ENCODE measurements around the gene CDH12. TPM values are rescaled to one million over a fixed set of nuclear protein-coding genes. Genes with fewer than 3 reads are reported as not detected.

CDH12 gene
- total and polyA plus RNA-seq, 2 donors (not counting 3 experiments of a cell fraction or from before 2014, with no cell fraction given): 0.03 TPM; not detected in 1

GRCh38 chr5:21774801-21775200 is 1078.3 kb downstream of the CDH12 start:
- DNase-seq (ENCODE audit: low read depth, low spot score) (no peak), FAIRE-seq (no peak)
- no peaks in the 10 kb centered on the region for H3K79me2 ChIP-seq (ENCODE audit: control insufficient read depth, insufficient read depth, low read length)
- H3K9ac ChIP-seq (replicated peaks; ENCODE audit: extremely low read depth, insufficient read depth, low read length): no peak overlapping the region
- ChIA-PET POLR2A (no interaction called here), CTCF (no interaction called here)
- no peaks in the 10 kb centered on the region for H3K9me1 ChIP-seq (replicated peaks; ENCODE audit: control insufficient read depth, extremely low read depth, insufficient read depth, low read length)
- H3K36me3 ChIP-seq (ENCODE audit: control insufficient read depth in 2 of 2, extremely low read depth in 1 of 2, insufficient read depth in 2 of 2, low read length in 2 of 2): no peaks in the 10 kb centered on the region
- no peak overlapping the region for H3K4me2 ChIP-seq (ENCODE audit: insufficient read depth, low read length)
- no peak for TF ChIP-seq MYC (IDR thresholded peaks at IDR 0.05; ENCODE audit: low read depth, low read length)
- peak; percentile 7 for TF ChIP-seq FOS (IDR thresholded peaks at IDR 0.05; ENCODE audit: borderline replicate concordance, insufficient read depth, low read length)
- no peak for TF ChIP-seq GATA2 (IDR thresholded peaks at IDR 0.05; ENCODE audit: insufficient read depth, insufficient read length, low read depth, low read length)
- BruUV-seq (replicated peaks): no TSS peak
- intact Hi-C loops (cut with micrococcal nuclease) (no loop called here), dilution Hi-C loops (cut with MboI; ENCODE audit: extremely low pct_ligation_motif_present, low sequenced_read_pairs) (no loop called here)
- no peaks in the 10 kb centered on the region for H4K20me1 ChIP-seq (replicated peaks; ENCODE audit: control insufficient read depth, extremely low read depth, insufficient read depth, low read length)
- no peaks in the 10 kb centered on the region for H3K4me1 ChIP-seq (ENCODE audit: control insufficient read depth, extremely low read depth, insufficient read depth, low read length)
- H3K27ac ChIP-seq (ENCODE audit: insufficient read depth, low read depth, low read length): no peak overlapping the region
- no peaks in the 10 kb centered on the region for H3K9me3 ChIP-seq (replicated peaks; ENCODE audit: control insufficient read depth, insufficient read depth, low read length)
- H3K27me3 ChIP-seq (ENCODE audit: control insufficient read depth in 2 of 2, insufficient read depth in 2 of 2, low read length in 2 of 2): no peaks in the 10 kb centered on the region
- H3K4me3 ChIP-seq (replicated peaks in 1 of 3; ENCODE audit: insufficient read depth in 1 of 3, low read depth in 1 of 3, low read length in 3 of 3): no peak overlapping the region
- no peak overlapping the region for H2AFZ ChIP-seq (ENCODE audit: low read depth, low read length)

GRCh38 chr5:21774281-21774680 is 1078.9 kb downstream of the CDH12 start:
- Histone ChIP-seq H4K20me1 (replicated peaks; ENCODE audit: control insufficient read depth, extremely low read depth, insufficient read depth, low read length) (no peaks in the 10 kb centered on the region), H3K79me2 (ENCODE audit: control insufficient read depth, insufficient read depth, low read length) (no peaks in the 10 kb centered on the region), H2AFZ (ENCODE audit: low read depth, low read length) (no peak overlapping the region), H3K4me2 (ENCODE audit: insufficient read depth, low read length) (no peak overlapping the region), H3K4me1 (ENCODE audit: control insufficient read depth, extremely low read depth, insufficient read depth, low read length) (no peaks in the 10 kb centered on the region), H3K36me3 (ENCODE audit: control insufficient read depth in 2 of 2, extremely low read depth in 1 of 2, insufficient read depth in 2 of 2, low read length in 2 of 2) (no peaks in the 10 kb centered on the region), H3K4me3 (replicated peaks in 1 of 3; ENCODE audit: insufficient read depth in 1 of 3, low read depth in 1 of 3, low read length in 3 of 3) (no peak overlapping the region), H3K9me1 (replicated peaks; ENCODE audit: control insufficient read depth, extremely low read depth, insufficient read depth, low read length) (no peaks in the 10 kb centered on the region), H3K27ac (ENCODE audit: insufficient read depth, low read depth, low read length) (no peak overlapping the region), H3K27me3 (ENCODE audit: control insufficient read depth in 2 of 2, insufficient read depth in 2 of 2, low read length in 2 of 2) (no peaks in the 10 kb centered on the region), H3K9me3 (replicated peaks; ENCODE audit: control insufficient read depth, insufficient read depth, low read length) (no peaks in the 10 kb centered on the region), H3K9ac (replicated peaks; ENCODE audit: extremely low read depth, insufficient read depth, low read length) (no peak overlapping the region)
- CTCF ChIA-PET: no interaction called here
- BruUV-seq (replicated peaks): no TSS peak
- DNase-seq (ENCODE audit: low read depth, low spot score): no peak
- TF ChIP-seq CTCF (IDR thresholded peaks at IDR 0.05; ENCODE audit: extremely low read depth in 1 of 2, insufficient read depth in 1 of 2, low read depth in 1 of 2, low read length in 2 of 2) (no peak), EZH2 (IDR thresholded peaks at IDR 0.05; ENCODE audit: borderline replicate concordance, low read depth, low read length, severe bottlenecking) (no peak)
- intact Hi-C loops (cut with micrococcal nuclease): no loop called here
- no peak for FAIRE-seq
- dilution Hi-C loops (cut with MboI; ENCODE audit: extremely low pct_ligation_motif_present, low sequenced_read_pairs): no loop called here
- POLR2A ChIA-PET: no interaction called here

All from endothelial cell of umbilical vein (primary cell).